ENCODE data around the gene USP40. TPM values are rescaled to one million over a fixed set of nuclear protein-coding genes. Genes with fewer than 3 reads are reported as not detected.
A peak's percentile ranks its signal among the peaks of the same experiment; 100 is the strongest.
"Not testable (repeated sequence)": the region's sequence is repeated elsewhere in the genome, so short reads cannot be mapped to it uniquely, and the experiment has no call there.

Gene USP40, protein sequence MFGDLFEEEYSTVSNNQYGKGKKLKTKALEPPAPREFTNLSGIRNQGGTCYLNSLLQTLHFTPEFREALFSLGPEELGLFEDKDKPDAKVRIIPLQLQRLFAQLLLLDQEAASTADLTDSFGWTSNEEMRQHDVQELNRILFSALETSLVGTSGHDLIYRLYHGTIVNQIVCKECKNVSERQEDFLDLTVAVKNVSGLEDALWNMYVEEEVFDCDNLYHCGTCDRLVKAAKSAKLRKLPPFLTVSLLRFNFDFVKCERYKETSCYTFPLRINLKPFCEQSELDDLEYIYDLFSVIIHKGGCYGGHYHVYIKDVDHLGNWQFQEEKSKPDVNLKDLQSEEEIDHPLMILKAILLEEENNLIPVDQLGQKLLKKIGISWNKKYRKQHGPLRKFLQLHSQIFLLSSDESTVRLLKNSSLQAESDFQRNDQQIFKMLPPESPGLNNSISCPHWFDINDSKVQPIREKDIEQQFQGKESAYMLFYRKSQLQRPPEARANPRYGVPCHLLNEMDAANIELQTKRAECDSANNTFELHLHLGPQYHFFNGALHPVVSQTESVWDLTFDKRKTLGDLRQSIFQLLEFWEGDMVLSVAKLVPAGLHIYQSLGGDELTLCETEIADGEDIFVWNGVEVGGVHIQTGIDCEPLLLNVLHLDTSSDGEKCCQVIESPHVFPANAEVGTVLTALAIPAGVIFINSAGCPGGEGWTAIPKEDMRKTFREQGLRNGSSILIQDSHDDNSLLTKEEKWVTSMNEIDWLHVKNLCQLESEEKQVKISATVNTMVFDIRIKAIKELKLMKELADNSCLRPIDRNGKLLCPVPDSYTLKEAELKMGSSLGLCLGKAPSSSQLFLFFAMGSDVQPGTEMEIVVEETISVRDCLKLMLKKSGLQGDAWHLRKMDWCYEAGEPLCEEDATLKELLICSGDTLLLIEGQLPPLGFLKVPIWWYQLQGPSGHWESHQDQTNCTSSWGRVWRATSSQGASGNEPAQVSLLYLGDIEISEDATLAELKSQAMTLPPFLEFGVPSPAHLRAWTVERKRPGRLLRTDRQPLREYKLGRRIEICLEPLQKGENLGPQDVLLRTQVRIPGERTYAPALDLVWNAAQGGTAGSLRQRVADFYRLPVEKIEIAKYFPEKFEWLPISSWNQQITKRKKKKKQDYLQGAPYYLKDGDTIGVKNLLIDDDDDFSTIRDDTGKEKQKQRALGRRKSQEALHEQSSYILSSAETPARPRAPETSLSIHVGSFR
- total RNA-seq: 10 to 100 TPM; 14.5 to 17.1 TPM
- long read RNA-seq, partial matches to known transcripts: 5 of 14 reads
- long read RNA-seq, other reads (novel, unspliced or antisense): 8 of 14 reads

DNA sequence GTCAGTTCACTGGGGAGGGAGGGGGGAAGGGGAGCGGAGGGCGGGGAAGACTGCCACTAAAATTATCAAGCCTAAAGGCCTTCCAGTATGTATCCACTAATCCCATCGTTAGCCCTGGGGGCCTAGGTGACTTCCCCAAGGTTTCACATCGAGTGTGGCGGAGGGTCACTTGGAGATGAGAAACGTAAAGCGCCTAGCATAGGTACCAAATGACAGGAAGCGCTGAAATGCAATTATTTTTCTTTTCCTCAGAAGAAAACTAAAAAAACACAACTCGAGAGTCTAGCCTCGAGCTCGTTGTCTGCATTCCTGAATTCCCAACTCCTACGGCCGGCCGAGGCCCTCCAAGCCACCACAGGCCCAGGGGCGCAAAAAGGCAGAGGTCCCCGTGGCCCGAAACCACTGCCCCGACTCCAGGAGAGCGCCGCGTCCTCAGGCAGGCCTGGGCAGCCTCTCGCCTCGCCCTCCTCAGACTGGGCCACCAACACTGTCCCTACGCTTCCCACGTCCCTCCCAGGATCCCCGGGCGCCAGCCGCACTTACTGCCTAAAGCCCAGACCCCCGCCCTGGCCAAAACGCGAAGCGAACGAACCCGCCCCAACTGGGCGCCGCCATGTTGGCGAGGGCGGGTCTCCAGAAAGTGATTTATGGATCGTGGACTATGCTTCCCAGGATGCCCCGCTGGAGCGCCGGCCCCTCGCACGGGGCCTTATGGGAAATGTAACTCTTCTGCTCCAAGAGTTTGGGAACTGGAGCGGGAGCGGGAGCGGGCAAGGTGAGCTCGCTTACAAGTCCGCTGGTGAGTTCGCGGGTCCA, at the start of gene USP40:
Gene USP40 (minus strand): TSS at position 642 of the 816 bp plus-strand sequence. CDS start 1,228 bp downstream, outside the sequence.
- intact Hi-C loops (cut with DNase I): no loop called here

GRCh38 chr2:233611284-233611683, 44.7 kb upstream of the USP40 start:
- no peak for ATAC-seq
- intact Hi-C loops (cut with DNase I): no loop called here
- no peak for DNase-seq

More for the DNA sequence above, at the start of gene USP40:
- ATAC-seq (peak; percentile 99 to 100), DNase-seq (peak; percentile 92)

DNA sequence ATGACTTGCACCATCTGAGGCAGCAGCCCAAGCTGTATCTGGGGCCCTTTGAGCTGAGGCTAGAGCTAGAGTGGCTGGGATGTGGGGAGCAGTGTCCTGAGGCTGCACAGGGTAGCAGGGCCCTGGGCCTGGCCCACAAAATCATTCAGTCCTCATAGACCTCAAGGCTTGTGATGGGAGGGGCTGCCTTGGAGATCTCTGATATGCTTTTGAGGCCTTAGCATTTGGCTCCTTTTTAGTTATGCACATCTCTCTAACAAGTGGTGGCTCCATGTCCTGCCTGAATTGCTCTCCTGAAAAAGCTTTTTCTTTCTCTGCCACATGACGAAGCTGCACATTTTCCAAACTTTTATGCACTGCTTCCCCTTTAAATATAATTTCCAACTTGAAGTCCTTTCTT, 39.1 kb upstream of the USP40 start:
- DNase-seq (no peak), ATAC-seq (no peak)
- intact Hi-C loops (cut with DNase I): no loop called here

GRCh38 chr2:233604826-233605225, 38.2 kb upstream of the USP40 start:
- no peak for DNase-seq
- ATAC-seq: no peak
- intact Hi-C loops (cut with DNase I): no loop called here

GRCh38 chr2:233603520-233603919, 36.9 kb upstream of the USP40 start:
- intact Hi-C loops (cut with DNase I): no loop called here
- no peak for ATAC-seq
- DNase-seq: no peak

- no peak for DNase-seq
- intact Hi-C loops (cut with DNase I): no loop called here
- no peak for ATAC-seq
These were observed 35.5 kb upstream of the USP40 start for GRCh38 chr2:233602076-233602475.

DNA sequence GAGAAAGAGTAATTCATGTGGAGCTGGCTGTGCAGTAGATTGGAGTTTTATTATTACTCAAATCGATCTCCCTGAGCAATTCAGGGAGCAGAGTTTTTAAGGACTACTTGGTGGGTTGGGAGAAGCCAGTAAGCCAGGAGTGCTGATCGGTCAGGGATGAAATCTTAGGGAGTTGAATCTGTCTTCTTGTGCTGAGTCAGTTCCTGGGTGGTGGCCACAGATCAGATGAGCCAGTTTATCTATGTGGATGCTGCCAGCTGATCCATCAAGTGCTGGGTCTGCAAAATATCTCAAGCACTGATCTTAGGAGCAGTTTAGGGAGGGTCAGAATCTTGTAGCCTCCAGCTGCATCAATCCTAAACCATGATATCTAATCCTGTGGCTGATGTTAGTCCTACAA, 33.8 kb upstream of the USP40 start:
- ATAC-seq: no peak
- intact Hi-C loops (cut with DNase I): no loop called here
- DNase-seq: no peak

GRCh38 chr2:233598952-233599351, 32.4 kb upstream of the USP40 start:
- intact Hi-C loops (cut with DNase I): no loop called here
- ATAC-seq: no peak

DNA sequence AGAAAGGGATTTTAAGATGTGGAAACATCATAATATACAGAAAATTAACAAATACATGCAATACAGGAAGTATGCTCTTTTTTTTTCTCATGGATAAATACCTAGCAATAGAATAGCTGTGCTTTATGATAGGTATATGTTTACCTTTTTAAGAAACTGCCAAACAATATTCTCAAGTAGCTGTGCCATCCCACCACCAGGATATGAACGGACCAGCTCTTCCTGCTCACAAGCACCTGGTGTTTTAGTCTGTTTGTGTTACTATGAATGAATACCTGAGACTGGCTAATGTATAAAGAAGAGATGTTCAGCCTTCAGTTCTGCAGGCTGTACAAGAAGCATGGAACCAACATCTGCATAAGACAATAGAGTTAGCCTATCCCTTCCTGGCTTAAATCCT, 30.9 kb upstream of the USP40 start:
- intact Hi-C loops (cut with DNase I): no loop called here
- no peak for ATAC-seq
- no peak for DNase-seq

More at GRCh38 chr2:233598952-233599351, 32.4 kb upstream of the USP40 start:
- no peak for DNase-seq

DNA sequence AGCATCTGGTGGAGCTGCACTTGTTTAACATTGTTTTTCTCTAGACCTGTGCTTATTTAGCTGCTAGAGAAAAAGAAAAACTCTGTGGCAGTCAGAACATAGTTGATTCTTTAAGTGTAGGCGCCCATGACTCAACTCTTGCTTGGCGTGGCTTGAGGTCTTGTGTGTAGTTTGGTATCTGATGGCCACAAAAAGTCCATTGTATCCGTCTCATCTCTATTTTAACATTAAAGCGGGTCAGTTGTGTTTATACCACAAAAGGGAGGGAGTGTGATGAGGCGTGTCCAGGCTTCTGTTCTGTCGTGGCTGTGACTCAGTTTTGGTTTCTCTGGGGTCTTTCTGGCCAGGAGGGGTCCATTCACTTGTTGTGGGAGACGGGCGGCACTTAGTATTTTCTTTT, 26.6 kb upstream of the USP40 start:
- ATAC-seq: no peak
- intact Hi-C loops (cut with DNase I): no loop called here

DNA sequence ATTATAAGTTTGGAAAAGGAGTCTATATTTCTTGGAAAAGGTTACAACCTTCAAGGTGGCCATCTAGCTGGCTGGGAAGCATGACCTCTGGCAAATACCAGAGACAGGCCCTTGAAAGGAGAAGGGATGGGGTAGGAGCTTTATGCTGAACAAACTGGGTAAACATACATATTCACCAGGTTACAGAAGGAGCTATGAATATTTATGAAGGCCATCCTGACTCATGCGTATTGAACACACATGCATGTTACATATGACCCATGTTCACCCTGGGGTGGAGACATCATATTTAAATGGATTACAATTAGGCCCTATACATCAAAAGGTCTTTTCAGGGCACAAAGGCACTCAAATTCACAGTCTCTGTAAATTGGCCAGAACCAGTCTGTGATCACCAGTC, 26.1 kb upstream of the USP40 start:
- DNase-seq; ATAC-seq; intact Hi-C loops (cut with DNase I): not testable (repeated sequence)

More for the DNA sequence above, 26.6 kb upstream of the USP40 start:
- no peak for DNase-seq

DNA sequence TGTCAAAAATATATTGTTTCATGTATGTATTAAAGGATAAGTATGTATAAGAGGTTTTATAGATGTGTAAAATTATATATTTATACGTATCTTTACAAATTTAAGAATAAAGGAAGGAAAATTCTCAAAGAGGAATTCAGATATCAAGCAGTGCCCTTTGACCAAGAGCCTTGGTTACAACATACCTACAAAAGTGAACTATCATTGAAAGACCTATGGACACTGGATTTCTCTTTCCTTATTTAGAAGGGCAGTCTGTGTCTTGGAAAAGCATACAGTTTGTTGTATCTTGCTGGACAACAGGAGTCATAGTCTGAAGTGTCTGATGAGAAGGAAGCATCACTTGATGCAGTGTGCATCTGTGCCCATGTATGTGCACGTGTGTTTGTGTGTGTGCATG, 21.8 kb upstream of the USP40 start:
- intact Hi-C loops (cut with DNase I): no loop called here
- DNase-seq (no peak), ATAC-seq (no peak)

DNA sequence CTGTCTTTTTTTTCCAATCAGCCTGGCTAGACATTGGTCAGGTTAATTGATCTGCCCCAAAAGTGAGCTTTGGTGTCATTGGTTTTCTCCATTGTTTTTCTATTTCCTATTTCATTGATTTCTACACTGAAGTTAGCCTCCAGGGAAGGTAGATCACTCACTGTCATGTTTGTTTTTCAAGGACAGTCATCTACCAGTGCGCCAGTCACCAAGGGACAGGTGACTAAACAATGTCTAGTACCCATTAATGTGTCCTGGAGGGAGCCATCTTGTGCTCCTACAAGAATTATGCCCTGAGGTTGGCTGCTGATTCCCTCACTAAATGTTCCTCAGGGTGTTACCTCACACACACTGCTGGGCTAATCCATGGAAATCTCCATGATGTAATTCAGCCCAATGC, 17.6 kb upstream of the USP40 start:
- intact Hi-C loops (cut with DNase I): no loop called here

GRCh38 chr2:233583217-233583965, 16.8 kb upstream of the USP40 start:
- ATAC-seq; intact Hi-C loops (cut with DNase I); DNase-seq: not testable (repeated sequence)

More for the DNA sequence above, 17.6 kb upstream of the USP40 start:
- ATAC-seq (no peak), DNase-seq (no peak)

- DNase-seq; ATAC-seq; intact Hi-C loops (cut with DNase I): not testable (repeated sequence)
These were observed 10.8 kb upstream of the USP40 start for GRCh38 chr2:233577341-233577740.

DNA sequence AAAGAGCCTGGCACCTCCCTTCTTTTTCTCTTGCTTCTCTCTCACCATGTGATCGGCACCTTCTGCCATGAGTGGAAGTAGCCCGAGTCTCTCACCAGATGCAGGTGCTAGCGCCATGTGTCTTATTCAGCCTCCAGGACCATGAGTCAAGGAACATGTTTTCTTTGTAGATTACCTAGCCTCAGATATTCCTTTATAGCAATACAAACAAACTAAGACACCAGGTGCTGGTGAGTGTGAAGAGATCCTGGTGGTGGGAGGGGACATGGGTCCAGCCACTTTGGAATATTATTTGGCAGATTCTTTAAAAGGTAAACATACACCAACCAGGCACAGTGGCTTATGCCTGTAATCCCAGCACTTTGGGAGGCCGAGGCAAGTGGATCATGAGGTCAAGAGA, 5.9 kb upstream of the USP40 start:
- ATAC-seq (no peak), DNase-seq (no peak)
- intact Hi-C loops (cut with DNase I): no loop called here

DNA sequence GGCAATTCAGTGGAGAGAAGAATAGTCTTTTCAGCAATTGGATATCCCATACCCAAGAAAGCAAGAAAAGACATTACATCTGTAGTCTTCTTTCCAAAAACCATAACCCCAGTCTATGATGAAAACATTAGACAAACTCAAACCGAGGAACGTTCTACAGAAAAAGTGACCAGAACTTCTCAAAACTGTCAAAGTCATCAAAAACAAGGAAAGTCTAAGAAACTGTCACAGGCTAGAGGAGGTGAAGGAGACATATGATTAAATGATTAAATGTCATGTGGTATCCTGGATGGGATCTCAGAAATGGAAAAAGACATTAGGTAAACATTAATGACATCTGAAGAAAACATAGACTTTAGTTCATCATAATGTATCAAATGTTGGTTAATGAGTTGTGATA, 4.9 kb upstream of the USP40 start:
- DNase-seq (no peak), ATAC-seq (no peak)
- intact Hi-C loops (cut with DNase I): no loop called here

GRCh38 chr2:233571001-233571400, 4.4 kb upstream of the USP40 start:
- DNase-seq (no peak), ATAC-seq (no peak)
- intact Hi-C loops (cut with DNase I): no loop called here

Measured in left cardiac atrium (tissue), 4 donors.